ENCODE data around the gene IER5L.
A peak's percentile ranks its signal among the peaks of the same experiment; 100 is the strongest.

Gene IER5L

DNA sequence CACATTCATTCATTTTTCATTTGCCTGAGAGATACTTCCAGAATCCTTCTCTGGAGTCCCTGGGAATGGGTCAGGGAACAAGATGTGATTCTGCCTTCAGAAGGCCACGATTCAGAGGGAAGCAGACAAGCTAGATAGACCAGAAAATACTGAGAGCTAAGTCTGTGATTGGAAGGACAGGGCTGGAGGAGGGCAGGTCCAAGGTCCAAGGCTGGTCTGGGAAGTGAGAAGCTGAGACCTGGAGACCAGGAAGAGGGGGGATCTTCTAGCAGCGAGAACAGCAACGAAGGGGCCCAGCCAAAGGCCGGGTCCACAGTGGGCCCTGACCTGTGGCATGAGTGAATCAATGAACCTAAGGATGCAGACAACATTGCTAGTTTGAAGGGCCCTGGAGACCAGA is 4.1 kb upstream of the IER5L start:
- H3K4me3 ChIP-seq (ENCODE audit: low read depth, low read length) = no peak overlapping the region

DNA sequence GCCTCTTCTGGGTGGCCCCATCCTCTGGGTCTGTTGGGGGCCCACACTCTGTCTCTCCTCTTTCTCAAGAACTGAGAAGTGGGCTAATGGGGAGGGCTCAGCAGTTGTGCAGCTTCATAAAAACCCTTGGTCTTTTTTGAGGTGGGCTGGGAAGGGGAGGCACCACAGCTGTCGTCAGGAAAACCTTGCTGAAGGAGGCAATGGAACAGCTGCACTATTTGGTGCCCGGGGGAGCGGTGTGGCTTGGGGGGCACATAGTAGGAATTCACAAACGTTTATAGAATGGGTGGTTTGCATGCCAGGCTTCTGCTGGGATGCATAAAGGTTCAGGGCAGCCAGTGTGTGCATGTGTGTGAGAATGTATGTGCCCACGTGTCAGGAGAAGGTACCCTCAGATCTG is 3.2 kb upstream of the IER5L start:
- no peak overlapping the region for H3K4me3 ChIP-seq (ENCODE audit: low read depth, low read length)

DNA sequence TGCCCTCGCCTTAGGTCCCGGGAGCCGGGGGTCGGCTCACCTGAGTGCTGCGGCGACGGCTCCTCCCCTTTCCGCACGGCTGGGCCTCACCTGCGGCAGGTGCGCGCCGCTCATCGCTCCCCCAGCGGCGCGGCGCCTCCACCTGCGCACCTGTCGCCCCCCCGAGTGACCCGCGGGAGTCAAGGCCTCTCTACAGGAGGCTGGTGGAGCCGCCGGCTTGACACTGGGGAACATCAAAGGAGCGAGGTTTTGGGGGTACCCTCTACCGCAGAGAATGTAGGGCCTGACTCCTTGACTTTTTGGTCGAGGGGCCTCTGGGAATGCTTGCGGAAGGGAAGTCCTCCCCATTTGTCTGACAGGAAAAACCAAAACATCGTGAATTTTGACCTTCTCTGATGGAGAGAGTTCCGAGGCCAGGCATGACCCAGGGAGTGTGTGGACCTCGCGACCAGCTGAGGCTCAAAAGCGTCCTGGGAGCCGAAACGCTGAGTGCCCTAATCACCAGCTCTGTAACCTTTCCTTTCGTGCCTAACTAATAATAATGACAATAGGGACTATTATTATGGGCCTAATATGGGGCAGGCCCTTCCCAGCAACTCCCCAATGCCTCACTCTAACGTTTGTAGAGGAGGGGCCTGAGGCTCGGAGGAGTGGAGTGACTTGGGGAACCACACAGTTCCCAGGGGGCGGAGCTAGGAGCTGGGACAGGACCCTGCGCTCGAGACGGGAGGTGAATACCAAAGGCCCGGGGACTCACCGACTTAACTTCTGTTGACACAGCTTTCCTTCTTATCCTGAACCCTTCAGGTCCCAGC is 714 bp upstream of the IER5L start:
- H3K4me3 ChIP-seq (ENCODE audit: low read depth, low read length) = peak overlapping the region; percentile 17

DNA sequence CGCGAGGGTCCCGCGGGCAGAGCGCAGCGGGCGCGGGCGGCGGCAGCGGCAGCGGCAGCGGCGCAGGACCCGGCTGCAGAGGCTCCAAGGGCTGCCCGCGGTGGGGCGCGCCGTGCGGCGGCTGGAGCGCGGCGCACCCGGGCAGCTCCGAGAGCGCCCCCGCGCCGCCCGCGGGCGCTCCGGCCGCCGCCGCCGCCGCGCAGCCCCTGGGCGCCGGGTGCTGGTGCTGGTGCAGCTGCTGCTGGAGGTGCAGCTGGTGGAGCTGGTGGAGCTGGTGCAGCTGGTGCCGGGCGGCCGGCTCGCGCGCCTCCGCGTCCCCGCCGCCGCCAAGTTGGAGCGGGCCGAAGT is 644 bp downstream of the IER5L start:
- peak overlapping the region; percentile 35 for H3K4me3 ChIP-seq (ENCODE audit: low read depth, low read length)

DNA sequence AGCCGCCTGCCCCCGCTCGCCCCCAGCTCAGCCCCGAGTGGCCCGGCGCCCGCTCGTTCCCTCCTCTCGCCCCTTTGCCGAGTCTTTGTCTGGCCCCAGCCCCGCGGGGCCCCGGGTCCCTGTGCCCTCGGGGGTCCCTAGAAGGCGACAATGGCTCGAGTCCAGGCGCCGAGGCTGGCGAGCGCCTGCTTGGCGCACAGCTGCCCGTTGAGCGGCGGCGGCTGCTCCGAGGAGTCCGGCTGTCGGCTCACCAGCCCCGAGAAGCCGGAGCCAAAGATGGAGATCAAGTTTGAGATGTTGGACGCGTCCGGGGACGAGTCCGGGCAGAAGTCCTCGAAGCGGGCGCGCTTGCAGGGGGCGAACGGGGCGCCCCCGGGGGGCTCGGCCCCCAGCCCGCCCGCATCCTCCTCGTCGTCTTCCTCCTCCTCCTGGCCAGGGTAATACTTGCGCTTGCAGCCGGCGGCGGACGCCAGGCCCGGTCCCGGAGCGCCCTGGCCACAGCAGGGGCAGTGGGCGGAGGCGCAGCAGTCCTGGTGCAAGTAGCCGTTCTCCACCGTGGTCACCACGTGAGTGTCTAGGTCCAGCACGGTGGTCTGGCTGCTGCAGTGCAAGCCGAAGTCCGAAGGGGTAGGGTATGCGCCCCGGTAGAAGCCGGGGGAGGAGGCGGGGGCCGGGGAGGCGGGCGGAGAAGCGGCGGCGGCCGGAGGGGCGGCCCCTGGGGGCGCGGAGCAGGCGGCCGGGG is 1.2 kb downstream of the IER5L start:
- H3K4me3 ChIP-seq (ENCODE audit: low read depth, low read length) = peak overlapping the region; percentile 39

DNA sequence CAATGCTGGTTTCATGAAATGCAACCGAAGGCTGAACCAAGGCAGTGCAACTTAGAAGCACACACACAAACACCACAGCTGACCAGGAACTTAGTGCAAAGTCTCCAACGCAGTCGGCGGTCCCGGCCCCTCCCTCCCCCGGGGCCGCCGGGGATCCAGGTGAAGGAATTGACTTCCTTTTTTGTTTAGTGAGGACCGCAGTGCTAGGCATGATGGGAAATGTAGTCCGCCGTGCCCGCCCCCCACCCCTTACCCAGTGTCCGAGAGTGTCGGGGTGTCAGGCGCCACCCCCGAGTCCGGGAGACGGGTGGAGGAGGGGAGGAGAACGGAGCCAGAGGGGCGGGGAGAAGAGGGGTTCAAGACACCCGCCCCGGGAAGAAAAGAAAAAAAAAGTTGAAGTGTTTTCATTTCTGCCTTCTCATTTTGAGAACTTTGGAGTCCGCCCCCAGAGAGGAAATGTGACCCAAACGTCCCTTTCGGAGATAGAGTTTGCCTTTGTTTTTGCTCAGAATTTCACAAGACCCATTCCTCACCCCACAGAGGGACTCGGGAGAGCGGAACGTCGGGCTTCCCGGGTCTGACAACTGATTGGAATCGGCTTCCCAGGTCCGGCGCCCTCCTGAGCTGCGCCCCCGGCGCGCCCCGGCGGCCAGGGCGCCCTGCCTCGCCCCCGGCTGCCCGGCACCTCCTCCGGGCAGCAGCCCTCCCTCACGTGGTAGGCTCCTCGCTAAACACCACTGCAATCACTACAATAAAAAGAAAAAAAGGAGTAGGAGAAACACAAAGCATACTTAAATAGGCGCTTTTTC is 2.0 kb downstream of the IER5L start:
- H3K4me3 ChIP-seq (ENCODE audit: low read depth, low read length) = peak overlapping the region; percentile 39

DNA sequence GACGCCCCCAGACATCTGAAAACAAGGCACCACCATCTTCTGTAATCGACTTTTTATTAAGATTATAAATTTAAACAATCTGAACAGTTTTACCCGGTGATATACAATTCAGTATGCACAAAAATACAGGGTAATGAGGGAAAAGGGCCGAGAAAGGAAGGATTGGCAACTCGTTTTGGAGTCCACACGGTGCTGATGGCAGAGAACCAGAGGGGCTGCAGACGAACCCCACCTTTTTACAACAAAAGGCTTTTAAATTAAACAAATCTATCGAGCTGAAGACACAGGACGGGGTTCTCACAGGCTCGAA is 2.6 kb downstream of the IER5L start:
- peak overlapping the region; percentile 36 for H3K4me3 ChIP-seq (ENCODE audit: low read depth, low read length)

DNA sequence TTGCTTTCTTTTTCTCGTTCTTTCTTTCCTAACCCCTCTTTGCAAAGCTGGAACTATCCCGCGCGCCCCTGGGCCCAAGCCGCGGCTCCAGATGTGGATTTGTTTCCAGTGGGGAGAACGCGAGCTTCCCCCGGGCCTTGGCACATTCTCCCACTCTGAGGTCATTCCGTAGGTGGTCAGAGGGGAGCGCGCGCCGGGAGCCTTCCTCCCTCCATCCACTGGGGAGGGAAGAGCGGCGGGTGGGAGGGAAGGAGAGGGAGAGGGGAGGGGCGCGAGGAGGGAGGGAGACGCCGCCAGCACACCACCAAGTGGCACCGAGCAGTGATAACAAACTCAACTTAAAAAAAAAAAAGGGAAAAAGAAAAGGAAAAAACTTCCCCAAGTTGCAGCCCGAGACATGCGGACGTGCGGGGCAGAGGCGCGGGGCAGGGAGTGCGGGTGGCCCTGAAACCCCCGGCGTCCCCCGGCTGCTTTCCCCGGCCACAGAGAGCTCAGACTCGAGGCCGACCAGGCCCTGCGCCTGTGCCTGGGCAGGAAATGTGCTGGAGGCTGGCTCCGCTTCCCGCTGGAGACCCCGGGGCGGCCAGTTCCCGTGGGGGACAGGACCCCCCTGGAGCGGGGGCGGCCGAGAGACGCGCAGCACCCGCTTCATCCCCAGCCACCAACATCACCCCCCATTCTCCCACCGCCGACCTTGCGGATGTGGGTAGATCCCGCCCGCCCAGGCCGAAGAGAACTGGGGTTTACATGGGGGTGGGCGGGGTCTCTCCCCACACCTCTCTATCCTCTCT is 3.1 kb downstream of the IER5L start:
- H3K4me3 ChIP-seq (ENCODE audit: low read depth, low read length) = peak overlapping the region; percentile 36

DNA sequence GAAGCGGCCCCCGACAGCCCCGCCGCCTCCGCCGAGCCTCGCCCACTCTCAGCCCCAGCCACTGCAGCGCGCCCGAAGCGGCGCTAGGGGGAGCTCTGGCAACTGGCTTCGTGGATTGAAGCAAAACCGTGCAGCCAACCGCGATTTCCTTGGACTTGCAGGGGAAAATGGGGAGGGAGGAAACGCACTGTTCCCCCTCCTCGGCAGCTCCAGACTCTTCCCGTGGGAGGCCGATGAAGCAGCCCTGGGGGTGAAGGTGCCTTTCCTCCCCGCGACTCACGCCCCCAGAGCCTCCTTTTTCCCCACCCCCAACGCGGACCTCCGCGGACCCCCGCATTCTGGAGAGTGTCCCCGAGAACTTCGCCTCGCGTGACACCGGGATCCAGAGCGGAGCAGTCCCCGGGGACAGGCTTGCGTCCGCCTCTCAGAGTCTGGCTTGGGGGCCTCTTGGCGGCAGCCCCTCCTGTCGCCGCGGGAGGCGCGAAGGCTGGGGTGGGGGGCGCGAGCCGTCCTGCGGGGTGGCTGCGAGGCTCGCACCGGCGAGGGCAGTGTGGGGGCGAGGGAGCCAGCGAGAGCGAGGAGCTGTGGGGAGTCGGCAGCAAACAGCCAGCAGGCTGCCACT is 3.8 kb downstream of the IER5L start:
- peak overlapping the region; percentile 36 for H3K4me3 ChIP-seq (ENCODE audit: low read depth, low read length)

DNA sequence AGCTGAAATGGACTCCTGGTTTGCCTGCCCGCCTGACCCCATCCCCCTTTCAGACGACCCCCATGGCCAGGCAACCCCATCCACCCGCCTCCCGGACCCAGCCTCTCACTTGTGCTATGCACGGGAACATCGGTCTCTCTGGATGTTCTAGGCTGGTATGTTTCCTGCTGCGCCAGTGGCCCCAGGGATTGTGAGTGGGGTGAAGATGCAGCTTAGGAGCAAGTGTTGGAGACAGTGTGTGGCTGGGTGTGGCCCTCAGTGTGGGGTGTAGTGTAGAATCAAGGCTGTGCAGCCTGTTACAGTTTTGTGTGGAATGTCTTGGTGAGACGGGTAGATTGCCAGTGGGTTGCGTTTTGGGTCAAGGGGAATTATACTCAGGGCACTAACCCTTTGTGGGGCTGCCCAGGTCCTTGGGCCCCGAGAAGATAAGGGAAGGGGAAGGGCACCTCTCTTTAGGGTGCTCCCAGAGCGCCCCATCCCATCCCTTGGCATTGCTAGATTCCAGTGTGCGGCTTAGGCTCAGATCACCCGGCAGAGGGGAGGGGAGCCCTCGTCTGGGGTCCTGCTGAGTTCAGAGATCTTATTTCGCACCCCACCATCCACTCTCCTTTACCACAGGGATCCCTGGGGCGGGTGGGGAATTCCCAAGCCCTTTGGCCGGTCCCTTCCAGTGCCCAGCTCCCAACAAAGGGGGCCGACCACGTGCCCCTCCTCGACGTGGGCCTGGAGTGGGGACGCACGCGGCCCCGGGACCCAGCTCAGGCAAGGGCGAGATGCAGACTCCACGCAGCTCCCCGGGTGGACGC is 4.6 kb downstream of the IER5L start:
- H3K4me3 ChIP-seq (ENCODE audit: low read depth, low read length) = peak overlapping the region; percentile 36

DNA sequence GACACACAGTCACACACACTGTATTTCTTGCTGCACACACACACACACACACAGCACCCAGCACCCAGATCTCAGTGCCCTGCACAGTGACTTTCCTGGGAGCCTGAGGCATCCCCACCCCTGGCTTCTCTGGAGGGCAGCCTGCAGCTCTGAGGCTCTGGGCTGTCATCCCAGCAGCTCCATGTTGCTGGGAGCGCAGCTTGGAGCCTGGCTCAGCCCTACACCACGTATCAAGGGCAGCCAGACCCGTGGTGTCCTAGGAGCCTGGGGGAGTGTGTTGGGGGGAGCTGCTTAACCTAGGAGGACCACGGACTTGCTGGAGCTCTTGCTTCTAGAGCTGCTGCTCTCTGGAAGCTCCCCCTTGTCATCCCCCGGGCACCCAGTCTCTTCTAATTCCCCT is 5.2 kb downstream of the IER5L start:
- no peak overlapping the region for H3K4me3 ChIP-seq (ENCODE audit: low read depth, low read length)

DNA sequence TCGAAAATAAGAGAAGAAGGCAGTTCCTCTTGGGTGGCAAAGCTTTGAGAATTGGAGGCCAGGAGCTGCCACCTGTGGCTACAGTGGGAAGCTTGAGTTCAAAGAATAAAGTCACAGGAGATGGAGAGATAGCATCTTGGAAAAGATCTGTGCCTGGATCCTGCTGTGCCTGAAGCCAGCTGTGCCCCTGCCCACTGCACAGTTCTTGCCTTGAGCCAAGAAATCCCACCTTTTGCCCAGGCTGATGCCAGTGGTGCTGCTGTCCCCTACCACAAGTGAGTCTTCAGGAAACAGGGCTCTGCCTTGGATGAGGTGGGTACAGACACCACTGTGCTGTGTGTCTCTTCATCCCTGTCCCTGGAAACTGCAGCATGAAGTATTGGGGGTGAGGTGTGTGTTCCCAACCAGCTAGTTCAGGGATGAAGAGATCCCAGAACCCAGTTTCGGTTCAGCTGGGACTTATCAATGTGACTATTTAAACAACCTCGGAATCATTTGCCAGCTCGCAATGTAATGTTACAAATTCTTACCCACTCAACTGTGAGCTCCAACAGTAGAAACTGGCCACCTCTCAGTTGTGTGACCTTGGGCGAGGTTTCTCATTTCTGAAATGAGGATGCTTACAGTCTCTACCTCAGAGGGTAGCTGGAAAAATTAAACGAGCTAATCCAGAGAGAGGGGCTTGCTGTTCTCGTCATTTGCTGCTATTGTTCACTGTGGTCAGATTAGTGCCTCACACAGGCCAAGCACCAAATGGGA is 5.9 kb downstream of the IER5L start:
- no peak overlapping the region for H3K4me3 ChIP-seq (ENCODE audit: low read depth, low read length)

DNA sequence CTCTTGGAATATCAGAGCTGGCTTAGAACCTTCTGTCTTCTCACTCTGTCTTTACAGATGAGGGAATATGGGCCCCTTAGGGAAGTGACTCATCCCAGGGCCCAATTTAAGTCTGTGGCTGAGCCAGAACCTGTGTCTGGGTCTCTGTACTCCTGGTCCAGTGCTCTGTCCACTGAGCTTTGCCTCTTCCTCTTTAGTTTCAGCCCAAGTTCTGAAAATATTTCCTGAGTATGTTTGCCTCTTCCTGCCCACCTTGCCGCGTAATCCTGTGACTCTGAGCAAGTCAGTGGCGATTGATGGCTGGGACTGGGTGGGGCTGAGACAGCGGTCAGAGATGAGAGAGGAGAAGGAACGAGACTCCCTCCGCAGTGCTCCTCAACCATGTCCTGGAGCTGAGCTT is 7.8 kb downstream of the IER5L start:
- H3K4me3 ChIP-seq (ENCODE audit: low read depth, low read length) = no peak overlapping the region

DNA sequence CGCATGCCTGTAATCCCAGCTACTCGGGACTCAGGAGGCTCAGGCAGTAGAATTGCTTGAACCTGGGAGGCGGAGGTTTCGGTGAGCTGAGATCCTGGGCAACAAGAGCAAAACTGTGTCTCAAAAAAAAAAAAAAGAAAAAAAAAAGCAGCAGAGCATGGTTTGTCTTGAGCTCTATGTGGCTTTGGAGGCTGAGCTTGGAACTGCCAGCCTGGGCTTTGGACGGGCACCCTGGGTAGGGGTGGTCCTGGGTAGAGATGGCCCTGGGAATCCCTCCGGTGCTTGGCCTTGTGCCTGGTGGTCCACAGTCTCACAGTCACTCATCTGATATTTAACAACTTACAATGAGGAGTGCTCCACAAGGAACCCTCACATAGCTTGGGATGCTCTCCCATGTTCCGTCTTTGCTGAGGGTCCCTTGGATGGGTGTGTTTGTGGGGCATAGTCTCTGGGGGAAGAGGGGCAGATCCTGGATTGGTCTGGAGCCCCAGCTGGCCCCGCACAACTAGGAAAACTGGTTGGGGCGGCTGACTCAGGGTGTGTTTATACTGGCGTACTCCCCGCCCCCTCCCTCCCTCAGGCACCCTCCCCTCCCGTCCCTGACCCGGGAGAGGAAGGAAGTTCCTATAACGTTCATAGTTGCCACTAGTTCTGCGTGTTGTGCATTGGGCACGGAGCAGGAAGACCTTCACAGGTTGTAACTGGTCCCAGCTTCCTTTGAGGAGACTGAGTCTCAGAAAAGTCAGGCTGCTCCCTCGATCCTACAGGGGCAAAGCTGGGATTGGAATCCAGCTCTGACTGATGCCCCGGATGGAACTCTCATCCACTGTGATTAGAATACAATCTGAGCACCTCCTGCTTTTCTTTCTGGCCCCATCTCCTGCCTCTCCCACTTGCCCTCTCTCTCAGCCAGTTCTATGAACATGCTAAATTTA is 11.2 kb downstream of the IER5L start:
- H3K4me3 ChIP-seq (ENCODE audit: low read depth, low read length) = no peak overlapping the region

DNA sequence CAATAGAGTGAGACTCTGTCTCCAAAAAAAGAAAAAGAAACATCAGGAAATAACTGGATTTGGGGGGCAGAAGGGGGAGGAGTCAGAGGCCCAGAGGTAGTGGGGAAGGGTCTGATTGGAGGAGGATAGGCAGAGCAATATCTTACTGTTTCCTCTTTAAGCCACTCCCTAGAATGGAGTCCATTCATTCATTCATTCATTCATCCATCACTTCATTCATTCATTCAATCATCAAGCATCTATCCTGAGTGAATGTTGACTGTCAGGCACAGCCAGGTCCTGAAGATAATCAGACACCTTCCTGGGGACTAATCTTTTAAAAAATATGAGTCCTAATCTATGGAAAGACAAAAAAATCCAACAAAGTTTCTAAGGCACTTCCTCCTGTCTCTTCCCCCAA is 12.9 kb downstream of the IER5L start:
- no peak overlapping the region for H3K4me3 ChIP-seq (ENCODE audit: low read depth, low read length)

DNA sequence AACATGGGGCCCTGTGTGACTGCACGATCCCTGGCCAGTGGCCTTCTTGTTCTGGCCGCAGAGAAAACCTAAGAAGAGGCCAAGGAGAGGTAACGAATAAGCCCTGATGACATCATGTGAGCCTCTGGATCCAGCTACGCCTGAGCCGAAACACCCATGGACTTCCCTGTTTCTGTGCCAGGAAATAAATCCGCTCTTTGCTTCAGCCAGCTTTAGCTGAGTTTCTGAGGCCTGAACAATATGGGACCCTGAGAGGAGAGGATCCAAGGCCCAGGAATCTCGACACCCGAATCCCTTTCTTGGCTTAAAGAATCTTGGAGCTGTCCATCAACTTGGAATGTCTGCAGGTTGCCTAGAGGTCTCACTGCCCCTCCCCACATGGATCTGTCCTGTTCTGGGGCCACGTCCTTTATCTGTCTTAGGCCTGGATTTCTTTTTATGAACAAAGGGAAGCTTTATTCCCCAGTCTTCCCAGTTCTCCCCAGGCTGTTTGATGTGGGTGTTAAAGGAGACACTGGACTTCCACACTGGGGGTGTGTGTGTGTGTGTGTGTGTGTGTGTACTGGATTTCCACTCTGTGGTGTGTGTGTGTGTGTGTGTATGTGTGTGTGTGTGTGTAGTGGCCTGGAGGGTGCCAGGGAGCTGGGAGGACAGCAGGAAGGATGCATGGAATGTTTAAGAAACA is 13.7 kb downstream of the IER5L start:
- H3K4me3 ChIP-seq (ENCODE audit: low read depth, low read length) = no peak overlapping the region

DNA sequence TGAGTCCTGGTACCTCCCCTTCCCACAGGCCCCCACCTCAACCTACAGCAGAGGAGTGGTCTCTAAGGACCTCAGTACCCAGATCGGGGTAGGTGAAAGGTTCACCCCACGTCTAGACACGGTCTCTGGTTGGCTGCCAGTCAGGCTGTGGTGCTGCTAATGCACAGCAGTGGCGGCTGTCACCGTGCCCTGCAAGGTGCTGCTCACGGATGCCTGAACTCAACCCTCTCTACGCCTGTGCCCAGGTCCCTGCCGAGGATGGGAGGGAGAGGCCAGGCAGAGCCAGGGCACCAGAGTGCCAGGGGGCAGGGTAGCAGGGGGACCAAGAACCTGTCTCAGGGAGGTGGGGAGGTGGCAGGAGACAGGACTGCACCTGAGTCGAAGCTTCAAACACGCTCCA is 14.3 kb downstream of the IER5L start:
- no peak overlapping the region for H3K4me3 ChIP-seq (ENCODE audit: low read depth, low read length)

Data from iPS-11a (cell line).